HG02642 (cell line): ENCODE data around the gene SURF1.

Experiments
- ATAC-seq: cut with Tn5 transposase; IDR thresholded peaks from one replicate; pipeline ENCODE4 v1.9.1; 2021; ENCODE audit warnings: mild to moderate bottlenecking; ENCODE audit not compliant: unreplicated experiment, poor library complexity

Gene SURF1

DNA sequence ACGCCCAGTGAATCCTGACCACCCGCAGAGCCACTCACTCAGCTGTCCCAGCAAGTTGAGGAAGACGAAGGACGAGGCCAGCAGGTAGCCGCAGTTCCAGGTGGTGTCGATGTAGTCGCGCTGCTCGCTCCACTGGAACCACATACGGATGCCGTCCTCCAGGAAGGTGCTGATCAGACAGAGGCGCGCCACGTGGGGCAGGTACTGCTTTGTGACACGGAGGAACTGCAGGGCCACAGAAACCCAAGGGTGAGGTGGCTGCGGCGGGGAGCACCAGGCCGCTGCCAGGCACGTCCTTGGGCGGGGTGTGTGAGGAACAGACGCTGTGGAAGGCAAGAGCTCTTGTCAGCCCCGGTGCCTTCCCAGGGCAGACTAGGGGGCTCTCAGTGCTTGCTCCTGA lies 10.9 kb upstream of the SURF1 start:
- ATAC-seq = no peak

DNA sequence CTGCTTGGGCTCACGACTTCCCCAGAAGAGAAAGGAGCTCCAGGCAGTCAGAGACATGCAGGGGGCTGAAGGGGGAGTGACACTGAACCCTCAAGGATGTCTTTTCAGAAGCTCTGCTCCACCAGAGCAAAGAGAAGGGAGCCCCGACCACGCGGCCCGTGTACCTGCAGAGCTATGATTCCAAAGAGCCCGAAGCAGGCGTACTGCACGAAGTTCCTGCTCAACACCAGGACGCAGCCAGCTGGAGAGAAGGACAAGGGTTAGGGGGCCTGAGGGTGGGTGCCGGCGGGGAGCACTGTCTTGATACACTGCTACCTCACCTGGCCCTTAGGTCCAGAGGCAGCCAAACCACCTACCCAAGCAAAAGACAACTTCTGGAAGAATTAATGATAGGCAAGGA lies 10.1 kb upstream of the SURF1 start:
- no peak for ATAC-seq

DNA sequence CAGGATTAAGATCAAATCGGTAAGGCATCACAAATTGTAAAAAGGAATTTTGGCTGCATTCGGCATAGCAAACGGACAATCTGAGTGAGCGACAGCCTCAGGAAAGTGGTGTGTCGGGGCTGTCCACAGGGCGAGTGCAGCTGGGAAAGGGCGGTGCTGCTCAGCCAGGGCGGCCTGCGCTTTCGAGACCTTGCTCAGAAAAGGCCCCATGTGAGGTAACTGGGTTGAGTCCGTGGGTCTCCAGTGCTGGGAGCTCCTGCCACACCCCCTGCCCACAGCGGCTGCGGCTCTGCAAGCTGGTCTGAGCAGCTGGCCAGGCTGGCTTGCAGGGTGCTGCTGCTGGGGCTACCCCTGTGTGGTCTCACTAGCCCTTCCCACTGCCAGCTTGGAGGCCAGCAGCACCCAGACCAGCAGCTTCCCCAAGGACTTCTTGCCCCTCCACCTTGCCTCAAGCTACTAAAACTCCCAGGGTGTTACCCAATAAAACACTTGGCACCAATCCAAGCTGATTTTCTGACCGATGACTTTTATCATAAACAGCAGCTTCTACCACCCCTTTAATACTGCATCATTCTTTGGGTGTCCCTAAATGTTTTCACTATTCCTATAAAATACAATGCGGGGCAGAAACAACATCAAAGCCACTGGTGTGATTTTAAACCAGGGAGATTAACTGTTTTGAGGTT lies 6.2 kb upstream of the SURF1 start:
- ATAC-seq = no peak

DNA sequence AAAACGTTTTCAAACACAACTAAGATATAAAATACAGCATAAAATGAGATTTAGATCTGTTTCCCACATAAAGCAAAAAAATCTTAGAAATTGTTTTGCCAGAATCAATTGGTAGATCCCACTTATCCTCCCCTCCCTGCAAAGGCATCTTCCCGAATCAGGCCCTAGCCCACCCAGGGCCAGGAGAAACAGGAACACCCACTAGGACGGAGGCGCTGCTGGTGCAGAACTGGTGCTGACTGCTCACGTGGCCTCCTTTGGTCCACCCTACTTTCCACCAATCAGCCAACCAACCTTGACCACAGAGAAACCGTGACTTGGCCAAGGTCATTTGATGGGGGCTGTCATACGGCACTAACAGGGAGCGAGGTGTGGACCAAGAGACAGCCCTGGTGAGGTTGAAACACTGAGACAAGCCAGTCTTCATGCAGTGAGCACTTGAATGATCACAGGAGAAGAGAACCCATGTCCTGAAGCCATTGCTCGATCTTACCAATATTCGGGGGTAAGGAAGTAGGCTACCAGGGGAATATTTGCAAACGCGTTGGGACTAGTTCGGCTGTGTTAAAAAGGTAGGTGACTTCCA lies 5.3 kb upstream of the SURF1 start:
- ATAC-seq = no peak

DNA sequence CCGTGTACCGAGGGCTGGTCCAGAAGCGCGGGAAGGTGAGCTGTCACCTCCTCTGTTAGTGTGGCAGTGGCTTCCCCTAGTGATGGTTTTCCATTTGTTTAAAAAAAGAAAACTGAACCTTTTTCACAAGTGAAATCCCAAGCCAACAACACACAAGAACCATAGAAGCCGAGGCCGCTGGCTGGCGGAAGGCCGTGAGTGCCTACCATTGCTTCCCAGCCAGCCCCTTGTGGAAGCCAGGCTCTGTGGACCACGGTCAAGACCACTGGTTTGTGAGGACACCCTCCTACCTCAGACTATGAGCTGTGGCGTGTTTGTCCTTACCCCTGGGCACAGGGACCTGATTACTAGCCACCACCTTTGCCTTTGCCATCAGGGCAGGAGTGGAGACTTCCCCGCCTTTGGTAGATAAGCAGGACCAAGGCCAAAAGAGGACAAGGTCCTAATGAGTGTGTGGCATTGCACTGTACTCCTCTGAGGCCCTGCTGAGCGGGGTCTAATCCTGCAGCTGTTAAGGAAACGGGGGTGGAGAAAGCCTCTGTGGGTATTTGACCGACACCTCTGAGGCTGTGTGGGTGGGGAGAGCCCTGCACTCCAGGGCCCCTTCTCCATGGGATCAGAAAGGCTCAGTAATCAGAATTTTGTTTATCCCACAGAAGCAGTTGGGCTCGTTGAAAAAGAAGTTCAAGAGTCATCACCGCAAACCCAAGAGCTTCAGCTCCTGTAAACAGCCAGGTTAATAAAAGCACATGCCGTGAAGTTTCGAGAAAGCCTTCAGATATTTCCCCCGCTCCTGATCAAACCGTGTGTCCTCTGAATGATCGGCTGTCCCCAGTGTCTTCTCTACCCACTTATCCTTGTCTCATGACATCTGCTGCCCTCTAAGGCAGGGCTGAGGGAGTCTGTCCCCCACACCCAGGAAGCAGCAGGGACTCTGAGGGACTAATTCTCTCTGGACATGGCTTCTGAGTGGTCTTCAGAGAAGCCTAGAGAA lies 4.4 kb upstream of the SURF1 start:
- no peak for ATAC-seq

DNA sequence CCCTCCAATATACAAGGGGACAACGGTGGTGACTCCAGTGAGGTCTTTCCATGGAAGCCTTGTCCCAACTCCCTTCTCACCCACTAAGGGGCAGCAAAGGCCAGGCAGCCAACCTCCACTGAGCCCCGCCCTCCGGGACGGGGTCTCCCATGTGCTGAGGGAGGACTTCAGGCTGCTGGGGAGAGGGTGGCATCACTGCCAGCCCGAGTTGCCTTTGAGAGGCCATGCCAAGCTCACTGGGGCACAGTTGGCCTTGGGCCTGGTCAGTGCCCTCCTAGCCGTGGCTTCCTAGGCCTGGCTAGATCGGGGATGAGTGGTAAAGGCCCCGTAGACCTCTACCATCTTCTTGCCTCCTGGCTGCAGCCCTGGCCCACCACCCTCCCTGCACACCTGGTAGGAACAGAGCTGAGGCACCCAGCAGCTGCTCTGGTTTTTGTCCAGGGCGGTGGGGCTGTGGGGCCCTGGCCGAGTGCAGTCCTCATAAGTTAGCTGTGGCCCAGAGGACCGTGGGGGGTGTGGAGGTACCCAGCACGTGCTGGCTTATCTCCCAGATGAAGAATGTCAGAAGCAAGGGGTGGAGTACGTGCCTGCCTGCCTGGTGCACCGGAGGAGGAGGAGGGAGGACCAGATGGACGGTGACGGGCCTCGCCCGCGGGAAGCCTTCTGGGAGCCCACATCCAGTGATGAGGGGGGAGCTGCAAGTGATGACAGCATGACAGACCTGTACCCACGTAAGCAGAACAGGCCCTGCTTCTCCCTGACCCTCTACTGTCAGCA lies 3.3 kb upstream of the SURF1 start:
- ATAC-seq = no peak

DNA sequence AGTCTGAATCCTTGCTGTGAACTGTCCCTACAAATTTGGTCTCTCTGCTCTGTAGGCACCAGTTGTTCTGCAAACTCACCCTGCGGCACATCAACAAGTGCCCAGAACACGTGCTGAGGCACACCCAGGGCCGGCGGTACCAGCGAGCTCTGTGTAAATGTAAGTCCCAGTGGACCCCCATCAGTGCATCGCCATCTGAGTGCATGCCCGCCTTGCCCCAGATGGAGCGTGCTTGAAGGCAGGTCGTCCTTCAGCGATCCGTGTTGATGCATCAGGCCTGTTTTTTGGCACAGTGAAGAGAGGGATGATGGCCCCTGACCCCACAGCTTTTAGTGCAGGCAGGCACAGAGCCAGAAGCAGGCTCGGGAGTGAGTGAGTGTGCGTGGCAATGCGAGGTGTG lies 1.4 kb upstream of the SURF1 start:
- no peak for ATAC-seq

DNA sequence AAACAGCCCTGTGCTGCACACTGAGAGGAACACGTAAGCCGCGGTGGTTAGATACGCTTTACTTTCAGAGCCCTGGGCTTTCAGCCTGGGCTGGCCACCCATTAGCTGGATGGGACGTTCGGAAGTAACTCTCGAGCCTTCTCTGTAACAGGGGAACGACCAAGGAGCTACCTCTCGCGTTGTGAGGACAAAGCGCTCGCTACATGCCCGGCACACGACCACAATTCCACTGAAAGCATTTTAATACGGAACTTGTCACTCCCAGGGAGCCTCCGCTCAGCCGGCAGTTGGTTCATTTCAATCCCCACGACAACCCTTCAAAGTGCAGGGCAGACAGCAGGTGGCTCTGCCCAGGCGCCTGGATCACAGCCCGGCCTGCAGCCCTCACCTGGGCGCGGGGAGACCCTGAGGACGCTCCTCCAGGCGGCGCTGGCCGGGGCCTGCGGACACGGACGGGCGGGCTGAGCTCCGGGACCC lies 368 bp downstream of the SURF1 start:
- peak; percentile 29 for ATAC-seq

DNA sequence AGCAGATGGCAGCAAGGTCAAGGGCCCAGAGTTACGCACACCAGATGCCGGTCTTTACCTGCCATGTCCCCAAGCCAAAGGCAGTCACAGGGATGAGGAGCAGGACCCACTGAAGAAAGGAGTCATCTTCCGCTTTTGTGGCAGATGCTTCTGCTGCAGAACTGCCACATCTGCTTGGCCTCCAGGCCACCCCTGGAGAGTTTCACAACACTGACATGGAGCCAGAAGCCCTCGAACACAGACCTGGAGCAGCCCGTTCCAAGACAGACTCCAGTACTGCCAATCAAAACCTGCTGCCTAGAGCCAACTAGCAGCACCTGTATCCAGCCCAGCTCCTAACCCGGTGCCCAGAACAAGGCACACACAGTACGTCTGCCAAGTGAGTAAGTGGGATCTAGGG lies 1.5 kb downstream of the SURF1 start:
- no peak for ATAC-seq

DNA sequence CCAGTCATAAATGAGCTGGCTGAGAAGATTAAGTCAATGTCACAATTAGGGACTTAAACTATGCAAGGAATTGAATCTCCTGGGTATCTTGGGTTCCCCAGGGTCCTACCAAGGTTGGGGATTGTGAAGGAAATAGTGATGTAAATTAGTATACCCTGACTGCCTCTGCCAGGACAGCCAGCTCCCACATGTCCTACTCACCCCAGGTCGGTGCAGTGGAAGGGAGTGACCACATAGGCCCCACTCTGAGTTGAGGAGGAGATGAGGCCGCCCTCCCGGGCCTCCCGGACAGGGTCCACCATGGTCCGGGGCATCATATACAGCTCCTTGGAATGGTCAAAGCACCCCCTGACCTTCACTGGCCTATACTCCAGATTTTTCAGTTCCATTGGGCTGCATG lies 2.7 kb downstream of the SURF1 start:
- ATAC-seq = no peak

DNA sequence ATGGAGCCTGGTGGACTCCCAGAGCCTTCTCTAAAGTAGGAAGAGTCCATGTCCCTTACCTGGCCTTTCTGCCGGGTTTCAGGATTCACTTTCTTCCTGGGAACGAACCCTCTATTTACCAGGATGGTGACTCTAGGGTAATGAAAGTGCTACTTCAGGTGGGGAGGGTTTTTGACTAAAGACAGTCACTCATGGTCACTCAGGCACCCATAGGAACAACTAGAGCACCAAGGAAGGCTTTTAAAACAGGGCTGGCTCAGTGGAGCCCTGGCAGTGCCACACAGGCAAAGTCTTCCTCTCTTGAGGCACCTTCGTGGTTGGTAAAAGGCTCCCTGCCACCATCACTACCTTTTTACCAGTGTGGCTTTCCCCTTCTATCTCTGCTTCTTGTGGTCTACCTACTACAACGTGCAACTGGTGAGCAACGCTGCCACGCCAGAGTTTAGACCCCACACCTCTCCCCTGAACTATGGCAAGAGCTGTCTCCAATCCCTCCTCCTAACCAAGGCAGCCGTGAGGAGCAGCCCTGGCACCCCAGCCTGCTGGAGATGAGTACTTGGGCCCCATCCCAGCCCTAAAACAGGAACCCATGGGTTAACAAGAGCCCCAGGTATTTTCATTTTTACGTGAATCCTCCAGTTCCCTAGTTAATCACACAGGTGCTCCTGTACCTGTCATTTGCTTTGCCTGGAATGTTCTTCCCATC lies 3.5 kb downstream of the SURF1 start:
- ATAC-seq = no peak

DNA sequence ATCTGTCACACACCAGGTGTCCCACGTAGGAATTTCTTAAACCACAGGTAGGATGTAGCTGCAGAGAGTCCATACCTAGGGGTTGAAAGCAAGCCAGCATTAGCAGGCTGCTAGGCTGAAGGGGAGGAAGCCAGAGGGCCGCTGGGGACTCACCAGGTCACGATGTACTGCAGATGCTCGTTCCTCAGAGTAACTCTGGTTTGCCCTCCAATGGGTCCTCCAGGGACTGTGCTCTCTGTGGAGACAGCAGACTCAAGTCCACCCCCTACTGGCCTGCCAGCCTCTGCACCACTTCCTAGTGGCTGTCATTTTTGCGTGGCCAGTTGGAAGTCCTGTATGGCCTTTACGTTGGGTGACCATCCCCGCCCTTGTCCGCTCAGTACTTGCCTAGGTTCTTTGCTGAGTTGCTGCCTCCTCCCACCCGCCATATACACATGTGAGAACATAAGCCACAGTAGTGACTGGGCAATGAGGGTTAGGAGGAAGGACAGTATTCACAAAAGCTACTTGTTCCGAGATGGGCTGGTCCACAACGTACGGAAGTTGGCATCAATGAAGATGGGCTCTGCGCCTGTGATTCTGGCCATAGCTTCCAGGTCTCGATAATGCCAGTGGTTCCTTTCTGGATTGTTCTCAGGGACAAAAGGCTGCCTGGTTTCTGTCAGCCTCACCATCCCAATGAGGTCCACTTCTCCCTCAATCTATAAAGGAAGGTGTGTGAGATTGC lies 4.2 kb downstream of the SURF1 start:
- no peak for ATAC-seq

DNA sequence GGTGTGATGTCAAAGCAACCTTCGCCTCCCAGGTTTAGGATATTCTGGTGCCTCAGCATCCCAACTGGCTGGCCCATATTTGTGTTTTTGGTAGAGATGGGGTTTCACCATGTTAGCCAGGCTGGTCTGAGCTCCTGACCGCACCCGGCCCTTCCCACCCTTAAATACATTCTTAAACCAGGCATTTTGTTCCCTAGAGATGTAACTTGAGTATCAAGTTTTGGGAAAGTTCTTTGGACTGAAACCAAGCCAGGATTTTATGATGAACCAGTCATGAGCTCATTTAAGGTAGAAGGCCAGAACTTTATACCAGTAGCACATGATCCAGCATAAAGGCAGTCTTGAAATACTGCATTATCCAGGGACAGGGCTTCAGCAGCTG lies 4.8 kb downstream of the SURF1 start:
- ATAC-seq = no peak

DNA sequence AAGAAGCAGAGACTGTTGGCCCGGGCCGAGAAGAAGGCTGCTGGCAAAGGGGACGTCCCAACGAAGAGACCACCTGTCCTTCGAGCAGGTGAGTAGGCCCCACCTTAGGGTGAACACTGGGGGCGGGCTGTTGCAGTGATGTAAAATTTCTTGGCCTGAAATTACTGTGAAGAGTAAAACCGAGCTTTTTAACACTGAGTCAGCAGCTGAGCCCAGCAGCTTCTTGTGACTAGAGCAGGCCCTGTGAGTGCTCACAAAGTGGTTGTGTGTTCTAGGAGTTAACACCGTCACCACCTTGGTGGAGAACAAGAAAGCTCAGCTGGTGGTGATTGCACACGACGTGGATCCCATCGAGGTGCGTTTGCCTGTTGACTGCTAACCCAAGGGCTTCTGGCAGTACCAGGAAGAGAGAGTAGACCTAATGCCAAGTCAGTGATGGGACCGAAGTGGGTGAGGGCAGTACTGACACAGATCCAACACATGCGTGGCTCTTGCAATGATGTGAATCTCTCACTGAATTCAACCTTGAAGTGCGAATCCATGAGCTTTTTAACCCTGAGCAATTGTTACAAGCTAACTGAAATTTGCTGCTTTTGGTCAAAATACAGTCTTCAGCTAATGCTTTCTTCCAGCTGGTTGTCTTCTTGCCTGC lies 6.2 kb downstream of the SURF1 start:
- ATAC-seq = no peak

DNA sequence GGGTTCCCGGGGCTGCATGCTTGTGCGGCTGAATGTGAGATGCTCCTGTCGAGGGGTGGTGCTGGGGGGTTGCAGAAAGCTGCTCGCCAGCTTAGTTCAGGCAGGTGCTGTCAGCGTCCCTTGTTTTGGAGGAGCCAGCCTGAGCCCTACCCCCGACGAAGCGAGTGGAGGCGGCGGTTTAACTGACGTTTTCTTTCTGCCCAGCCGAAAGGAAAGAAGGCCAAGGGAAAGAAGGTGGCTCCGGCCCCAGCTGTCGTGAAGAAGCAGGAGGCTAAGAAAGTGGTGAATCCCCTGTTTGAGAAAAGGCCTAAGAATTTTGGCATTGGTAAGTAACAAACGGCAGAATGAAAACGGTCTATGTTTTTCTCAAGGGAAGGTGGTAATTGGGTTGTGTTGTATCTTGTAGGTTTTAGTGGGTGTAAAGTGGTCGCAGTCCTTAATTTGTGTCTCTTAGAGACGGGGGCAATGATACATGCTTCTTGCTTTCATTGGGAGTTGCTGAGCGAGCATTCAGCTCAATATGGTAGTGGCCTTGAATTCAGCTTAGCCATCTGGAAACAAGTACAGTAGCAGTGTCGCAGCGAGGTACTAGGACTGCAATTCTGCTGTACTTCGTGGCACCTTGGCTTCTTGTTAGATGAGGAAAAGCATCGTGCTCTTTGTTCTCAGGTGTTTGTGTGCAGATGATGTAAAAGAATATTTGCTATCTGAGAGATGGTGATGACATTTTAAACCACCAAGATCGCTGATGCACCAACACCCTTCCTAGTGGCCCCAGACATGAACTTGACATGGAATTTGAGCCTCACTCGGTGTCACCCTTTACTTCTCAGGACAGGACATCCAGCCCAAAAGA lies 7.3 kb downstream of the SURF1 start:
- ATAC-seq = no peak

DNA sequence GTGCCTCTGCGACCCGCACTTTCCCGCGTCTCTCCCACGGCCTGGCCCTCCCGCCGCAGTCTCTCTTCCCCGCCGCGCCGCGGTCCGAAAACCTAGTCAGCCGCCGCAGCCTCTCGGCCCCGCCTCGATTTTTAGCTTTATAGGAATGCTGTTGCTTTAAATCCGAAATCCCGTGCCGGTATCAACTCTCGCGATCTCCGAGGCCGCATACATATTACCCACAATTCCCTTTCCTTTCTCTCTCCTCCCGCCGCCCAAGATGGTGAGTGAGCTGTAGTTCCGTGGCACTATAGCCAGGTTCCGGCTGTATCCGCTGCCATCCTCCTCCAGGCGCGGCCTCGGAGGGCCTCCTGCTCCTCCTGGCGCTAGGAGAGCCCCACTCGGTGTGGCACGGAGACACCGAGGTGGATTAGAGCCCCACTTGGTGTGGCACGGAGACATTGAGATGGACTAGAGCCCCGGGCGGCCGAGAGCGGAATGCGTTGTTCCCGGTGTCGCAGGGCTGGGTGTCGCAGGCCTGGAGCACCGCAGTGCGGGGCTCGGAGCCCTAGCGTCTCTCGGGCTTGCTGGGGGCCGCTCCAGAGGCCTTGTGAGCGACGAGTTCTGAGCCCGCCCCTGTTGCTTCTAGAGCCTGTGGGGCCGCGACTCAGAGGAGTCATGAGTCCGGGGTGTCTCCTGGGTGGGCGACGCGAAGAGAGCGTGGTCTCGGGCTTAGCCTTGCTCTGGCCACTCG lies 8.1 kb downstream of the SURF1 start, which contains the start of the genes MED22 and RPL7A:
TSS of gene MED22 (minus strand) at position 147 of the 733 bp plus-strand sequence. CDS start 1,469 bp downstream, outside the sequence.
TSS of gene RPL7A (plus strand) at position 234 of the 733 bp plus-strand sequence. CDS start at position 260, 26 bp downstream.
- ATAC-seq = peak; percentile 75

DNA sequence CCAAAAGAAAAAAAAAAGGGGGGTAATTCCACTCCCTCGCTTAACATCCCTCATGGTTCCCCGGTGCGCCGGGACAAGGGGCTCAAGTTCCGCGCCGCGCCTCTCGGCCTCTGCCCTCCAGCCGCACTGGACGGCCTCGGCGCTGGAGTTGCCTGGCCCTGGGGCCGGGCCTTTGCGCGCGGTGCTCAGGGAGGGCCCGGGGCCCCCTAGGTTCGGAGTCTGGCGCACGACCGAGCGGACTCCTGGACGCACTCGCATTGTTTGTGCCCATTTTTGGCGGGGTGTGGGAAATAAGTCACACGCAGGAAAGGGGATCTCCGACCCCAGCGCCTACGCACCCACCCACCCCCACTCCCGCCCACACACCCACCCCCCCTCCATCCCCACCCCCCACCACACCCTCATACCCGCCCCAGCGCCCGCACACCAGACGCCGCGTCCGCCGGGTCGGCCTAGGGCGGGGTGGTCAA lies 8.7 kb downstream of the SURF1 start:
- ATAC-seq = peak; percentile 49
